ENCODE data around the gene ZPR1. TPM values are rescaled to one million over a fixed set of nuclear protein-coding genes. Genes with fewer than 3 reads are reported as not detected.
A peak's percentile ranks its signal among the peaks of the same experiment; 100 is the strongest.

ZPR1 gene
- total RNA-seq, 1 donor = 37.1 TPM

- DNase-seq (ENCODE audit: low read depth) = no peak
- no peak overlapping the region for H3K4me3 ChIP-seq (ENCODE audit: low read depth, low read length)
- no peak for TF ChIP-seq CTCF (IDR thresholded peaks at IDR 0.05; ENCODE audit: insufficient read depth, low read length)
Measured at GRCh38 chr11:116750070-116750718, 37.6 kb downstream of the ZPR1 start.

GRCh38 chr11:116742104-116742503 lies 45.7 kb downstream of the ZPR1 start:
- no peak for TF ChIP-seq CTCF (IDR thresholded peaks at IDR 0.05; ENCODE audit: insufficient read depth, low read length)
- DNase-seq (ENCODE audit: low read depth) = peak; percentile 65
- no peak overlapping the region for H3K4me3 ChIP-seq (ENCODE audit: low read depth, low read length)

GRCh38 chr11:116740741-116741140 lies 47.1 kb downstream of the ZPR1 start:
- no peak overlapping the region for H3K4me3 ChIP-seq (ENCODE audit: low read depth, low read length)
- no peak for DNase-seq (ENCODE audit: low read depth)
- no peak for TF ChIP-seq CTCF (IDR thresholded peaks at IDR 0.05; ENCODE audit: insufficient read depth, low read length)

GRCh38 chr11:116738975-116739374 lies 48.8 kb downstream of the ZPR1 start:
- TF ChIP-seq CTCF (IDR thresholded peaks at IDR 0.05; ENCODE audit: insufficient read depth, low read length) = no peak
- no peak overlapping the region for H3K4me3 ChIP-seq (ENCODE audit: low read depth, low read length)
- DNase-seq (ENCODE audit: low read depth) = no peak

- DNase-seq (ENCODE audit: low read depth) = no peak
- no peak overlapping the region for H3K4me3 ChIP-seq (ENCODE audit: low read depth, low read length)
- TF ChIP-seq CTCF (IDR thresholded peaks at IDR 0.05; ENCODE audit: insufficient read depth, low read length) = no peak
Measured at GRCh38 chr11:116736763-116737162, 51.1 kb downstream of the ZPR1 start.

GRCh38 chr11:116733969-116734508 lies 53.8 kb downstream of the ZPR1 start:
- no peak for TF ChIP-seq CTCF (IDR thresholded peaks at IDR 0.05; ENCODE audit: insufficient read depth, low read length)
- H3K4me3 ChIP-seq (ENCODE audit: low read depth, low read length) = no peak overlapping the region
- DNase-seq (ENCODE audit: low read depth) = no peak
